Epithelial cell of esophagus (primary cell): ENCODE results near the gene FHIT.

ENCODE experiments used
- DNase-seq: peaks from one replicate; pipeline ENCODE4 v3.0.0; 2010; ENCODE audit warnings: low read depth
- H3K4me3 ChIP-seq: 2 replicates; pipeline ENCODE4 v1.5.1; 2011; ENCODE audit warnings: mild to moderate bottlenecking, low read length, control low read depth
- CTCF ChIP-seq: IDR thresholded peaks from 2 replicates; pipeline ENCODE4 v1.5.1; 2011; ENCODE audit warnings: low read depth, mild to moderate bottlenecking, low read length, control low read depth, inconsistent platforms; ENCODE audit not compliant: insufficient read depth; ENCODE audit errors: missing control alignments

The FHIT gene

GRCh38 chr3:59904296-59904695 lies 1347.0 kb downstream of the FHIT start:
- no peak for DNase-seq
- no peak overlapping the region for H3K4me3 ChIP-seq
- no peak for TF ChIP-seq CTCF

GRCh38 chr3:59899061-59899460 lies 1352.2 kb downstream of the FHIT start:
- no peak overlapping the region for H3K4me3 ChIP-seq
- TF ChIP-seq CTCF, result no peak
- DNase-seq, result no peak

- no peak for DNase-seq
- TF ChIP-seq CTCF, result no peak
- H3K4me3 ChIP-seq, result no peak overlapping the region
These were observed 1355.3 kb downstream of the FHIT start for GRCh38 chr3:59895972-59896371.

- H3K4me3 ChIP-seq, result no peak overlapping the region
- DNase-seq, result no peak
- no peak for TF ChIP-seq CTCF
These were observed 1356.7 kb downstream of the FHIT start for GRCh38 chr3:59894425-59895121.

- no peak for DNase-seq
- H3K4me3 ChIP-seq, result no peak overlapping the region
- no peak for TF ChIP-seq CTCF
These were observed 1360.6 kb downstream of the FHIT start for GRCh38 chr3:59890639-59891038.

- no peak for DNase-seq
- TF ChIP-seq CTCF, result no peak
- H3K4me3 ChIP-seq, result no peak overlapping the region
These were observed 1364.5 kb downstream of the FHIT start for GRCh38 chr3:59886790-59887189.

- TF ChIP-seq CTCF, result no peak
- DNase-seq, result no peak
- no peak overlapping the region for H3K4me3 ChIP-seq
These were observed 1365.3 kb downstream of the FHIT start for GRCh38 chr3:59885899-59886400.
